Endothelial cell of umbilical vein (primary cell): ENCODE measurements around the gene PPP1CB. TPM values are rescaled to one million over a fixed set of nuclear protein-coding genes. Genes with fewer than 3 reads are reported as not detected.

Source experiments
- BruUV-seq: library from RNA; stranded (reverse); fragments of 400-500 nt; replicated peaks from 2 replicates; lab custom pipeline; 2021; lab: Mats Ljungman, UMichigan
- CTCF ChIA-PET: fragments of 300-600, 350-600 bp; sonication (Branson Sonifier 250); formaldehyde crosslinking; loops from one replicate; lab custom pipeline; 2021; ENCODE audit warnings: antibody characterized with exemption, inconsistent platforms; lab: Charles Lee
- POLR2A ChIA-PET: fragments of 300-600, 350-600 bp; sonication (Branson Sonifier 250); formaldehyde crosslinking; loops from one replicate; lab custom pipeline; 2021; ENCODE audit warnings: antibody characterized with exemption, inconsistent platforms; lab: Charles Lee
- DNase-seq: peaks from one replicate; pipeline ENCODE4 v3.0.0-alpha.2; 2011; ENCODE audit warnings: low read depth, low spot score
- FAIRE-seq: peaks from 2 replicates; lab custom pipeline; 2011; peaks lifted over from hg19 to GRCh38; lab: Jason Lieb, UNC
- H2AFZ ChIP-seq: 2 replicates; pipeline ENCODE4 v1.6.0; 2012; ENCODE audit warnings: low read depth, low read length, control low read depth, inconsistent platforms
- H3K27ac ChIP-seq: 2 replicates; pipeline ENCODE4 v1.5.1; 2011; ENCODE audit warnings: low read depth, mild to moderate bottlenecking, control low read depth, low read length, moderate library complexity; ENCODE audit not compliant: insufficient read depth
- H3K27me3 ChIP-seq, 2 experiments: 2 replicates each; pipeline versions ENCODE4 v1.6.0 to v1.6.1; 2011; ENCODE audit warnings: low read length in 2 of 2, mixed read lengths in 1 of 2; ENCODE audit not compliant: control insufficient read depth in 2 of 2, insufficient read depth in 2 of 2
- H3K36me3 ChIP-seq, 2 experiments: 2 replicates in 1 of 2; 3 replicates in 1 of 2; pipeline ENCODE4 v1.5.1; 2011; ENCODE audit warnings: low read length in 2 of 2, mild to moderate bottlenecking in 1 of 2, moderate library complexity in 1 of 2; ENCODE audit not compliant: control insufficient read depth in 2 of 2, insufficient read depth in 2 of 2; ENCODE audit errors: extremely low read depth in 1 of 2
- H3K4me1 ChIP-seq: 3 replicates; pipeline ENCODE4 v1.5.1; 2011; ENCODE audit warnings: mild to moderate bottlenecking, low read length; ENCODE audit not compliant: control insufficient read depth, insufficient read depth; ENCODE audit errors: extremely low read depth
- H3K4me2 ChIP-seq: 2 replicates; pipeline ENCODE4 v1.6.1; 2011; ENCODE audit warnings: low read length, control low read depth, mixed read lengths; ENCODE audit not compliant: insufficient read depth
- H3K4me3 ChIP-seq, 3 experiments: fragments of 200-600 bp in 1 of 3; sonication (generic), shearing (Covaris generic) in 1 of 3; replicated peaks in 1 of 3; 2 replicates each; pipeline ENCODE4 v1.5.1; 2011 to 2016; ENCODE audit warnings: control low read depth in 3 of 3, low read length in 3 of 3, mild to moderate bottlenecking in 2 of 3, inconsistent platforms in 1 of 3, low read depth in 1 of 3, moderate library complexity in 1 of 3; ENCODE audit not compliant: insufficient read depth in 1 of 3
- H3K79me2 ChIP-seq: 2 replicates; pipeline ENCODE4 v1.6.0; 2012; ENCODE audit warnings: low read length, inconsistent platforms; ENCODE audit not compliant: control insufficient read depth, insufficient read depth
- H3K9ac ChIP-seq: replicated peaks from 2 replicates; pipeline ENCODE3; 2011; ENCODE audit warnings: low read length, control low read depth; ENCODE audit not compliant: insufficient read depth; ENCODE audit errors: extremely low read depth
- H3K9me1 ChIP-seq: replicated peaks from 3 replicates; pipeline ENCODE4 v1.6.0; 2011; ENCODE audit warnings: mild to moderate bottlenecking, low read length; ENCODE audit not compliant: control insufficient read depth, insufficient read depth; ENCODE audit errors: extremely low read depth
- H3K9me3 ChIP-seq: replicated peaks from 2 replicates; pipeline ENCODE4 v1.5.1; 2012; ENCODE audit warnings: low read length, inconsistent platforms; ENCODE audit not compliant: control insufficient read depth, insufficient read depth
- H4K20me1 ChIP-seq: replicated peaks from 2 replicates; pipeline ENCODE3; 2011; ENCODE audit warnings: mild to moderate bottlenecking, low read length; ENCODE audit not compliant: control insufficient read depth, insufficient read depth; ENCODE audit errors: extremely low read depth
- CTCF ChIP-seq, 2 donors: IDR thresholded peaks; 1 replicate in 1 of 2; 2 replicates in 1 of 2; pipeline ENCODE4 v1.5.1; 2011; ENCODE audit warnings: low read length in 2 of 2, mild to moderate bottlenecking in 2 of 2, moderate library complexity in 2 of 2, control low read depth in 1 of 2, inconsistent platforms in 1 of 2, low read depth in 1 of 2; ENCODE audit not compliant: insufficient read depth in 1 of 2; ENCODE audit errors: extremely low read depth in 1 of 2
- EZH2 ChIP-seq: IDR thresholded peaks from 2 replicates; pipeline ENCODE4 v1.6.1; 2012; ENCODE audit warnings: borderline replicate concordance, low read depth, mild to moderate bottlenecking, moderate library complexity, low read length, inconsistent platforms; ENCODE audit not compliant: severe bottlenecking
- FOS ChIP-seq: IDR thresholded peaks from 2 replicates; pipeline ENCODE4 v1.6.1; 2011; ENCODE audit warnings: mild to moderate bottlenecking, low read length, moderate library complexity, borderline replicate concordance; ENCODE audit not compliant: insufficient read depth
- GATA2 ChIP-seq: IDR thresholded peaks from 2 replicates; pipeline ENCODE4 v1.7.0; 2011; ENCODE audit warnings: low read depth, mild to moderate bottlenecking, moderate library complexity, mixed read lengths, low read length; ENCODE audit not compliant: insufficient read length, insufficient read depth
- JUN ChIP-seq: IDR thresholded peaks from 2 replicates; pipeline ENCODE4 v1.6.1; 2011; ENCODE audit warnings: borderline replicate concordance, low read depth; ENCODE audit not compliant: insufficient read length, insufficient read depth
- MAX ChIP-seq: IDR thresholded peaks from 2 replicates; pipeline ENCODE4 v1.6.1; 2011; ENCODE audit not compliant: insufficient read depth, insufficient read length
- MYC ChIP-seq: IDR thresholded peaks from one replicate; pipeline ENCODE4 v1.6.1; 2011; ENCODE audit warnings: mild to moderate bottlenecking, low read depth, low read length
- POLR2A ChIP-seq: IDR thresholded peaks from 2 replicates; pipeline ENCODE4 v1.6.1; 2012; ENCODE audit warnings: low read depth, mild to moderate bottlenecking, control low read depth, low read length
- POLR2AphosphoS5 ChIP-seq: IDR thresholded peaks from 2 replicates; pipeline ENCODE4 v1.6.1; 2012; ENCODE audit warnings: low read depth, mild to moderate bottlenecking, control low read depth, low read length, moderate library complexity; ENCODE audit not compliant: insufficient read depth
- dilution Hi-C: fragments of 300-500 bp; cut with MboI; formaldehyde crosslinking; loops from one replicate; pipeline ENCODE4 v1.15.0; 2019; ENCODE audit warnings: low sequenced_read_pairs; ENCODE audit not compliant: extremely low pct_ligation_motif_present
- intact Hi-C: fragments of 100-400 bp; cut with micrococcal nuclease; formaldehyde crosslinking; loops from one replicate; pipeline ENCODE4 v1.10.0; 2022
- polyA plus RNA-seq, 4 experiments: library from polyadenylated mRNA; depleted of rRNA in 3 of 4; stranded (reverse) in 3 of 4; unstranded in 1 of 4; fragments of >200 nt; gene quantifications; 2 replicates each; pipeline versions ENCODE4 v1.2.1 to v1.2.3, GENCODE V29; 2011 to 2012; ENCODE audit warnings: missing spikeins in 1 of 4
- total RNA-seq: library from RNA; stranded (reverse); gene quantifications from 2 replicates; pipeline ENCODE4 v1.2.3, GENCODE V29; 2021

PPP1CB gene
- total and polyA plus RNA-seq, 2 donors (not counting 3 experiments of a cell fraction or from before 2014, with no cell fraction given): 29.8 to 163 TPM

- FAIRE-seq (no peak), DNase-seq (no peak)
- Histone ChIP-seq H2AFZ (no peak overlapping the region), H3K27me3 (no peaks in the 10 kb centered on the region), H3K4me2 (no peak overlapping the region), H3K36me3 (no peaks in the 10 kb centered on the region), H3K9ac (no peak overlapping the region), H4K20me1 (no peaks in the 10 kb centered on the region), H3K79me2 (peaks cover 26% of the 10 kb centered on the region), H3K27ac (no peak overlapping the region), H3K9me1 (no peaks in the 10 kb centered on the region), H3K9me3 (no peaks in the 10 kb centered on the region), H3K4me1 (peaks cover 12% of the 10 kb centered on the region), H3K4me3 (no peak overlapping the region)
- BruUV-seq: no TSS peak
- dilution Hi-C loops (no loop called here), intact Hi-C loops (no loop called here)
- TF ChIP-seq JUN (no peak), MAX (no peak), EZH2 (no peak)
- CTCF ChIA-PET: interaction anchor here (1.0 to 2.9 kb wide), 2 partner anchors 85 to 128 kb away, joined by 3 to 18 read pairs; no protein-coding TSS in a partner anchor
- POLR2A ChIA-PET: no interaction called here
These were observed 2.1 kb upstream of the PPP1CB start for GRCh38 chr2:28749526-28749925.

GRCh38 chr2:28750316-28751251 lies 1.0 kb upstream of the PPP1CB start:
- H3K9ac ChIP-seq: peak overlapping the region; percentile 98
- DNase-seq (peak; percentile 70), FAIRE-seq (no peak)
- TSS peak; percentile 64 for BruUV-seq
- CTCF ChIA-PET: interaction anchor here (0.6 to 8.4 kb wide), 8 partner anchors 30 to 197 kb away, joined by 3 to 153 read pairs (median 6); no protein-coding TSS in a partner anchor
- intact Hi-C loops (loop anchor here (1.0 to 2.0 kb wide), 3 partner anchors 34 to 144 kb away; partner anchors contain the start of gene WDR43), dilution Hi-C loops (no loop called here)
- H3K27ac ChIP-seq: peak overlapping the region; percentile 88
- peak overlapping the region; percentile 31 to 98 (median 82) for H3K4me3 ChIP-seq
- H3K36me3 ChIP-seq: no peaks in the 10 kb centered on the region
- H3K27me3 ChIP-seq: no peaks in the 10 kb centered on the region
- H3K4me1 ChIP-seq: peaks cover 12% of the 10 kb centered on the region
- TF ChIP-seq POLR2A: no peak
- no peak for TF ChIP-seq MAX
- no peak for TF ChIP-seq FOS
- TF ChIP-seq POLR2AphosphoS5: no peak
- TF ChIP-seq EZH2: no peak
- TF ChIP-seq MYC: no peak
- TF ChIP-seq GATA2: no peak
- no peak for TF ChIP-seq JUN
- TF ChIP-seq CTCF (IDR thresholded peaks at IDR 0.05; ENCODE audit: extremely low read depth in 1 of 2, insufficient read depth in 1 of 2, low read depth in 1 of 2, low read length in 2 of 2): no peak
- no peaks in the 10 kb centered on the region for H3K9me1 ChIP-seq
- POLR2A ChIA-PET: interaction anchor here (1.0 to 1.2 kb wide), 3 partner anchors 12 to 190 kb away, joined by 3 to 4 read pairs (median 3); no protein-coding TSS in a partner anchor
- peak overlapping the region; percentile 90 for H3K4me2 ChIP-seq
- peaks cover 37% of the 10 kb centered on the region for H3K79me2 ChIP-seq
- peak overlapping the region; percentile 76 for H2AFZ ChIP-seq
- H3K9me3 ChIP-seq: no peaks in the 10 kb centered on the region
- H4K20me1 ChIP-seq: no peaks in the 10 kb centered on the region
